Measurements from ENCODE around the gene COL8A2. TPM values are rescaled to one million over a fixed set of nuclear protein-coding genes. Genes with fewer than 3 reads are reported as not detected.

The COL8A2 gene
- total RNA-seq, 4 donors from 2014 or later = 1.2 to 16.6 (median 5.8) TPM

DNA sequence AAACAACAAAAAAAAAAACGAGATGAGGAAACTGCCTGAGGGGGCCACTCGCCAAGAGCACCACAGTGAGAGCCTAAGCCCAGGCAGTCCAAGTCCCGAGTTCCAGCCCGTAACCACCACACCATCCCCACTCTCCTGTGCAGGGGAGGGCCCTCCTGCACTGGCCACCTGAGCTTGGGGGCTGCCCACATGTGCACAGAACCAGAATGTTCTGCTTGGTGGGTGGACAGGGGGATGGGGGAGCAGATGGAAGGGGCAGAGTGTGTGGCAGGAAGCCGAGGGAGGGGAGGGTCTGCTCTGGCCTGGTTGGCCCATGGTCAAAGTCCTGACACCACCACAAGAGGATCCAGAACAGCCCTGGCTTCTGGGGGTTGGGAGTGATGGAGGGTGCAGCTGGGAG, 18.8 kb downstream of the COL8A2 start:
- no peaks in the 10 kb centered on the region for H3K27me3 ChIP-seq
- H3K4me3 ChIP-seq = no peak overlapping the region
- no peak for TF ChIP-seq POLR2A (IDR thresholded peaks at IDR 0.05)
- TF ChIP-seq, protein P1, sequence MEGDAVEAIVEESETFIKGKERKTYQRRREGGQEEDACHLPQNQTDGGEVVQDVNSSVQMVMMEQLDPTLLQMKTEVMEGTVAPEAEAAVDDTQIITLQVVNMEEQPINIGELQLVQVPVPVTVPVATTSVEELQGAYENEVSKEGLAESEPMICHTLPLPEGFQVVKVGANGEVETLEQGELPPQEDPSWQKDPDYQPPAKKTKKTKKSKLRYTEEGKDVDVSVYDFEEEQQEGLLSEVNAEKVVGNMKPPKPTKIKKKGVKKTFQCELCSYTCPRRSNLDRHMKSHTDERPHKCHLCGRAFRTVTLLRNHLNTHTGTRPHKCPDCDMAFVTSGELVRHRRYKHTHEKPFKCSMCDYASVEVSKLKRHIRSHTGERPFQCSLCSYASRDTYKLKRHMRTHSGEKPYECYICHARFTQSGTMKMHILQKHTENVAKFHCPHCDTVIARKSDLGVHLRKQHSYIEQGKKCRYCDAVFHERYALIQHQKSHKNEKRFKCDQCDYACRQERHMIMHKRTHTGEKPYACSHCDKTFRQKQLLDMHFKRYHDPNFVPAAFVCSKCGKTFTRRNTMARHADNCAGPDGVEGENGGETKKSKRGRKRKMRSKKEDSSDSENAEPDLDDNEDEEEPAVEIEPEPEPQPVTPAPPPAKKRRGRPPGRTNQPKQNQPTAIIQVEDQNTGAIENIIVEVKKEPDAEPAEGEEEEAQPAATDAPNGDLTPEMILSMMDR (IDR thresholded peaks at IDR 0.05) = no peak
- H3K36me3 ChIP-seq = no peaks in the 10 kb centered on the region
- H3K27ac ChIP-seq = no peak overlapping the region
- intact Hi-C loops (cut with DNase I; ENCODE audit: low total_unique reads) = no loop called here
- H3K9me3 ChIP-seq = no peaks in the 10 kb centered on the region
- DNase-seq = no peak
- no peaks in the 10 kb centered on the region for H3K4me1 ChIP-seq

GRCh38 chr1:36101546-36101945, 23.5 kb downstream of the COL8A2 start:
- intact Hi-C loops (cut with DNase I; ENCODE audit: low total_unique reads) = no loop called here
- H3K4me1 ChIP-seq = no peaks in the 10 kb centered on the region
- H3K36me3 ChIP-seq = no peaks in the 10 kb centered on the region
- DNase-seq = no peak
- no peaks in the 10 kb centered on the region for H3K9me3 ChIP-seq
- H3K27me3 ChIP-seq = no peaks in the 10 kb centered on the region
- H3K27ac ChIP-seq = no peak overlapping the region
- TF ChIP-seq POLR2A (IDR thresholded peaks at IDR 0.05) = no peak
- TF ChIP-seq, protein P1 (IDR thresholded peaks at IDR 0.05) = no peak
- H3K4me3 ChIP-seq = no peak overlapping the region

- TF ChIP-seq, protein P1 (IDR thresholded peaks at IDR 0.05) = no peak
- TF ChIP-seq POLR2A (IDR thresholded peaks at IDR 0.05) = no peak
- intact Hi-C loops (cut with DNase I; ENCODE audit: low total_unique reads) = no loop called here
- H3K4me3 ChIP-seq = no peak overlapping the region
- no peak overlapping the region for H3K27ac ChIP-seq
- H3K9me3 ChIP-seq = no peaks in the 10 kb centered on the region
- no peaks in the 10 kb centered on the region for H3K27me3 ChIP-seq
- no peak for DNase-seq
- H3K4me1 ChIP-seq = no peaks in the 10 kb centered on the region
- no peaks in the 10 kb centered on the region for H3K36me3 ChIP-seq
Measured at GRCh38 chr1:36100376-36100775, 24.6 kb downstream of the COL8A2 start.

DNA sequence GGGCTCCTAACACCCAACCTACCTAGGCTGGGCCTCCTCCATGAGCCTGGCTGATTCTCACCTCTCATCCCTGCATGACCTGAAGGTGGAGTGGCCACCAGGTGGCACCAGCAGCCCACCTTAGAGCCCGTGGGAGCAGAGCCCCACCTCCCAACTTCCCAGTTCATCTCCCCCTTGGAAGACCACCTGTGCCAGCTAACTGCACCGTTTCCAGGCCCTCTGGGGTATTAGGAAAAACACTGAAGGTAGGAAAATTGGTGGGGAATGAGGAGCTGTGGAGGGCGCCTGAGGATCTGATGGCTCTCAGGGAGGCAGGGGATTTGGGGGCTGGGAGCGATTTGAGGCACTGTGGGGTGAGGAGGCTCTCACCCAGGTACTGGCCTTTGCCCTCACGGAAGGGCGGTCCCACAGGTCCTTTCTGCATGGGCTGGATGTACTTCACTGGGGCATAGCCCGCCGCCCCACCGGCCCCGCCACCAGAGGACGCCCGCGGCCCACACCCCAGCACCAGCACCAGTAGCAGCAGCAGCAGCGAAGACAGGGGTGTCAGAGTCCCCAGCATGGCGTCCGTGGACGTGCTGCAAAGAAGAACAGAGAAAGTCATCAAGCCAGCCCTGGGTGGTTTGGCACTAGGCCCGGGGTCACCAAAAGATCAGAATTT, 25.2 kb downstream of the COL8A2 start:
- H3K9me3 ChIP-seq = no peaks in the 10 kb centered on the region
- intact Hi-C loops (cut with DNase I; ENCODE audit: low total_unique reads) = loop anchor here (2.0 to 10.0 kb wide), 2 partner anchors 35 to 85 kb away; no protein-coding TSS in a partner anchor
- TF ChIP-seq, protein P1 (IDR thresholded peaks at IDR 0.05) = peak; percentile 81 to 91 (median 86)
- TF ChIP-seq POLR2A (IDR thresholded peaks at IDR 0.05) = peak in 1 of 2 donors; percentile 19
- H3K36me3 ChIP-seq = no peaks in the 10 kb centered on the region
- H3K4me3 ChIP-seq = no peak overlapping the region
- no peak overlapping the region for H3K27ac ChIP-seq
- peak; percentile 73 to 78 for DNase-seq
- no peaks in the 10 kb centered on the region for H3K4me1 ChIP-seq
- no peaks in the 10 kb centered on the region for H3K27me3 ChIP-seq

DNA sequence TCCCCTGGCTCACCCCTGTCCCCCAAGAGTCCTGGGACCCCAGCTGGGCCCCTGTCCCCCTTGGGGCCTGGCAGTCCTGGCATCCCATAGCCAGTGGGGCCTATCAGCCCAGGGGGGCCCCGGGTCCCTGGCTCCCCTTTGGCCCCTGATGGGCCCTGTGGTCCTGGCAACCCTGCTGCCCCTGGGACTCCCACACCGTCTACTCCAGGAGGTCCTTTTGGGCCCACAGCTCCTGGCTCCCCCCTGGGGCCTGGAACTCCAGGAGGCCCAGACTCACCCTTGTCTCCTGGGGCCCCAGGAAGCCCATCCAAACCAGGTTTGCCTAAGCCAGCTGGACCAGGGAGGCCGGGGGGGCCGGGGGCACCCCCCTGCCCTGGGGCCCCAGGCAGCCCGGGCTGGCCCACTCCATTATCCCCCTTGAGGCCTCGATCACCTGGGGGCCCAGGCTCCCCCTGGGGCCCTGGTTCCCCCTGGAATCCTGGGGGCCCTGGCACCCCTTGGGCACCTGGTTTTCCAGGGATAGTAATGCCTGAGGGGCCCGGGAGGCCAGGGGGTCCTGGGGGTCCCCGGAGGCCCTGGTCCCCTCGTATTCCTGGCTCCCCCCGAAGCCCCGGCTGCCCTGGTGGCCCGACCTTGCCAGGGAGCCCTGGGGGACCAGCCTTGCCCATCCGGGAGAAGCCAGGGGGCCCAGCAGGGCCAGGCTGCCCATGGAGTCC, 26.2 kb downstream of the COL8A2 start:
- Histone ChIP-seq H3K27me3 (no peaks in the 10 kb centered on the region), H3K4me3 (no peak overlapping the region), H3K4me1 (no peaks in the 10 kb centered on the region), H3K36me3 (no peaks in the 10 kb centered on the region), H3K9me3 (no peaks in the 10 kb centered on the region), H3K27ac (no peak overlapping the region)
- intact Hi-C loops (cut with DNase I; ENCODE audit: low total_unique reads) = loop anchor here (2.0 to 10.0 kb wide), 2 partner anchors 36 to 86 kb away; no protein-coding TSS in a partner anchor
- TF ChIP-seq POLR2A (IDR thresholded peaks at IDR 0.05) = no peak
- TF ChIP-seq, protein P1 (IDR thresholded peaks at IDR 0.05) = no peak
- no peak for DNase-seq

Measured in uterus (tissue), 4 donors.